Fibroblast of skin of scalp (primary cell): ENCODE data around the gene BECN2. TPM values are rescaled to one million over a fixed set of nuclear protein-coding genes. Genes with fewer than 3 reads are reported as not detected.

Source experiments
- DNase-seq: peaks from one replicate; pipeline ENCODE4 v3.0.0-alpha.2; 2013
- polyA plus RNA-seq, 2 experiments: library from polyadenylated mRNA; unstranded; fragments of 120-200 nt; gene quantifications; one replicate each; pipeline ENCODE4 v1.2.1, GENCODE V29; 2013; ENCODE audit not compliant: insufficient read length in 2 of 2

BECN2 gene, protein sequence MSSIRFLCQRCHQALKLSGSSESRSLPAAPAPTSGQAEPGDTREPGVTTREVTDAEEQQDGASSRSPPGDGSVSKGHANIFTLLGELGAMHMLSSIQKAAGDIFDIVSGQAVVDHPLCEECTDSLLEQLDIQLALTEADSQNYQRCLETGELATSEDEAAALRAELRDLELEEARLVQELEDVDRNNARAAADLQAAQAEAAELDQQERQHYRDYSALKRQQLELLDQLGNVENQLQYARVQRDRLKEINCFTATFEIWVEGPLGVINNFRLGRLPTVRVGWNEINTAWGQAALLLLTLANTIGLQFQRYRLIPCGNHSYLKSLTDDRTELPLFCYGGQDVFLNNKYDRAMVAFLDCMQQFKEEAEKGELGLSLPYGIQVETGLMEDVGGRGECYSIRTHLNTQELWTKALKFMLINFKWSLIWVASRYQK
- not detected for polyA plus RNA-seq (2013, experiment 1 of 2; ENCODE audit: insufficient read length)
- not detected for polyA plus RNA-seq (2013, experiment 2 of 2; ENCODE audit: insufficient read length)

DNA sequence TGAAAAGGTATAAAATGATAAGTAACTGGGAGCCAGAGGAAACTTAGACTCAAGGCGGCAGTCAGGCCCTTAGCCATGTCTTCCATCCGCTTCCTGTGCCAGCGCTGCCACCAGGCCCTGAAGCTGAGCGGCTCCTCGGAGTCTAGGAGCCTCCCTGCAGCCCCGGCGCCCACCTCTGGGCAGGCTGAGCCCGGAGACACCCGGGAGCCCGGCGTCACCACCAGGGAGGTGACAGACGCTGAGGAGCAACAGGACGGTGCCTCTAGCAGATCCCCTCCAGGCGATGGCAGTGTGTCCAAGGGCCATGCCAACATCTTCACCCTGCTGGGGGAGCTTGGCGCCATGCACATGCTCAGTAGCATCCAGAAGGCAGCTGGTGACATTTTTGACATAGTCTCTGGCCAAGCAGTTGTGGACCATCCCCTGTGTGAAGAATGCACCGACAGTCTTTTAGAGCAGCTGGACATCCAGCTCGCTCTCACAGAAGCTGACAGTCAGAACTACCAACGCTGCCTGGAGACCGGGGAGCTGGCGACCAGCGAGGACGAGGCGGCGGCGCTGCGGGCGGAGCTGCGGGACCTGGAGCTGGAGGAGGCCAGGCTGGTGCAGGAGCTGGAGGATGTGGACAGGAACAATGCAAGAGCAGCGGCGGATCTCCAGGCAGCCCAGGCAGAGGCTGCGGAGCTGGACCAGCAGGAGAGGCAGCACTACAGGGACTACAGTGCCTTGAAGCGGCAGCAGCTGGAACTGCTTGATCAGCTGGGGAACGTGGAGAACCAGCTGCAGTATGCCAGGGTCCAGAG, at the start of gene BECN2:
Gene BECN2 (plus strand): TSS at position 76 of the 803 bp plus-strand sequence. CDS start 0 bp downstream, at position 76.
- DNase-seq: no peak

DNA sequence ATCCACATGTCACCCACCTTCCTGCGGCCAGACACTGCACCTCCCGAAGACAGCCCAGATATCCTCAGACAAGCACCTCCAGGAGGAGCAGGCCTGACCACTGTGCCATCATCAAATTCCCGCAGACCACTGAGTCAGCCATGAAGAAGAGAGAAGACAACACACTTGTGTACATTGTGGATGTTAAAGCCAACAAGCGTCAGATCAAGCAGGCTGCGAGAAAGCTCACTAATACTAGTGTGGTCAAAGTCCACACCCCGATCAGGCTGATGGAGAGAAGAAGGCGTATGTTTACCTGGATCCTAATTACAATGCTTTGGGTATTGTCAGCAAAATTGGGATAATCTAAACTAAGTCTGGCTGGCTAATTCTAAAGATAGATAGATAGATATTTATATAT, 41.4 kb upstream of the BECN2 start:
- no peak for DNase-seq

DNA sequence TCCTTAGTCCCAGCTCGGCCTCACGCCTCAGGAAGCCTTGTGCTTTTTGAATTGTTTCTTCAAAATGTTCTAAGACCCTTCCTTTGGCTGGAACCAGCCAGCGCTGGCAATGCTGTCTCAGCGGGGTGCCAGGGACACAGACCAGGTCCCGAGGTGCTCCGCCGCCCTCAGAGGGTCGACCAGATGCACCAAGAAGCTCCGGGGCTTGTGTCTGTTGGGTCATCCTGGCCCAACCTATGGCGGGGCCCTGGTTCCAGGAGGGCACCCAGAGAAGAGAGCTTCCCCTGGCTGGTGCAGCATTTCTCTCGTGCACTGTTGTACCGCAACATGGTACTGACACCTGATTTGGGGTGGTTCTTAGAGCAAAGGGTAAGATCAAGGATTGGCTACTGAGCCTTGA, 40.1 kb upstream of the BECN2 start:
- no peak for DNase-seq

DNA sequence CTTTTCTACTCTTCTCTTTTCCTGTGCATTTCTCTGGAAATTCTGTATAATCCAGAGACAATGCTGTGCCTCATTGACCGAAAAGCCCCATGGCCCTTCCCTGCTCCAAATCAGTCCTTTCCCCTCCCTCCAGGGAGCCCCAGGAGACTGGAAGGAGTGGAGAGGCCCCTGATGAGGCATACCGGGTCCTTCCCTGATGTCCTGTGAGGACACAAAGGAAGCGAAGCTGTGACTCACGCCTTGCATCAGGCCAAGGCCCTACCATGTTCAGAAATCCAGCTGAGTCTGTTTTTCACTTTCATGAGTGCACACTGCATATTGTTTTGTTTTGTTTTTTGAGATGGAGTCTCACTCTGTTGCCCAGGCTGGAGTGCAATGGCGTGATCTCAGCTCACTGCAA, 38.7 kb upstream of the BECN2 start:
- DNase-seq: peak; percentile 83

DNA sequence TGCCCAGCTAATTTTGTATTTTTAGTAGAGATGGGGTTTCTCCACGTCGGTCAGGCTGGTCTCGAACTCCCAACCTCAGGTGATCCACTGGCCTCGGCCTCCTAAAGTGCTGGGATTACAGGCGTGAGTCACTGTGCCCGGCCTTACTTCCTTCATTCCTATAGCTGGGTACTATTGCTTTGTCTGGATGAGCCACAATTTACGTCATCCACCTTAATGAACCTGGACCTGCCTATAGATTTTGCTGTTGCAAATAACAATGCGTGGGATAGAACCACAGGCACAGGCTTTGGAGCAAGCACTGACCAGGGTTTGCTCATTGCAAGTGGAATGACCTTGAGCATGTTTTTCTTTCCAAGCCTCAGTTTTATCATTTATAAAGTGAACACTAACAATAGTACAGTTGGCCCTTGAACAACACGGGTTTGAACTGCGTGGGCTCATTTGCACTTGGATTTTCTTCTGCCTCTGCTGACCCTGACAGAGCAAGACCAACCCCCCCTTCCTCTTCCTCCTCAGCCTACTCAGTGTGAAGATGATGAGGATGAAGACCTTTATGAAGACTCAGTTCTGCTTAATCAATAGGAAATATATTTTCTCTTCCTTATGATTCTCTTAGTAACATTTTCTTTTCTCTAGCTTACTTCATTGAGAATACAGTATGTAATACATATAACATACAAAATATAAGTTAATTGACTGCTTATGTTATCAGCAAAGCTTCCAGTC, 33.3 kb upstream of the BECN2 start:
- DNase-seq: no peak

DNA sequence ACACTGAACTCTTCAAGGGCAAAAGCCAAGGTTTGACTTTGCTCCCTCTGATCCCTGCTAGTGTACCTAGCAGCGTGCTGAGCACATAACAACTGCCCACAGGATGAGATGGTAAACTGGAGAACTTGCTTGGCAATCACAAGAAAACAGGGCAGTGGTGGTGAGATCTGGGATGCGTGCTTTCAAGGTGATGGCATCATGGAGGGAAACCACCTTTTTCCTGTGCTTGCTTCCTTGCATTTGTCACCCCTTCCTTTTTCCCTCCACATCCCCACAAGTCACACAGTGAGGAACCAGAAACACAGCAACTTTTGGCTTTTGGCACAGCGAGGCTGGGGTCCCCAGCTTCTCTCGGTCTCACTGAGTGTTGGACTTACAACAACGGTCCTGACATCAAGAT, 31.4 kb upstream of the BECN2 start:
- DNase-seq: no peak

DNA sequence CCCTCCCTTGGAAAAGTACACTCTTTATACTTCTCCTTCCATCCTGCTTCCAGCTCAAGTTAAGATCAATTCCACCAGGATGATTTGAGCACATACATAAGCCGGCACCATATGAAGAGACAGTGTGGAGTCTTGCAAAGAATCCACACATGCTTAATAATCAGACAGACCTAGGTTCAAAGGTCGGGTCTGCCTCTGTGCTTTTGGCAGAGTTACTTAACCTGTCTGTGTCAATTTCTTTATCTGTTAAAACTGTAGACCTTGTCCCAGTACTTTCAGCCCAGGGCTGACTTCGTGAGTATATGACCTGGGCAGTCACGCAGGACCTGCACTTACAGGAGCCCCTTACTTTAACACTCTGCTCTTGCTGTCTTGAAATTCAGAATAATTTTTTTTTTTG, 30.2 kb upstream of the BECN2 start:
- no peak for DNase-seq

DNA sequence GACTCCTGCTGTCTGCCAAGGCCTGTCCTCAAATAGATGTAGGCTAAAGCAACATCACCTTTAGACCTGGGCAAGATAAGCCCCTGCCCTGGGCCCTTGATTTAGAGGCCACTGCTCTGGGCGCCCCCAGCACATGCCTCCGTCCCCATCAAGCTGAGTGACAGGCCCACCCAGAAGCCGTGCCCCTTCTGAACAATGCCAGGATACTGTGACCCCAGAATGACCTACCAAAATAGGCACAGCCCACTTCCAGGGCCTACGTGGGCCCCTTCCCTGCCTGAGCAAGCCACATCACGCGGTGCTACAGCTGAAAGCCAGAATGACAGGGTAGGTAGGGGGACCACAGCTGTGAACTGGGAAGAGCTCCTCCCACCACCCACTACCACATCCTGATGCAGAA, 24.7 kb upstream of the BECN2 start:
- no peak for DNase-seq

DNA sequence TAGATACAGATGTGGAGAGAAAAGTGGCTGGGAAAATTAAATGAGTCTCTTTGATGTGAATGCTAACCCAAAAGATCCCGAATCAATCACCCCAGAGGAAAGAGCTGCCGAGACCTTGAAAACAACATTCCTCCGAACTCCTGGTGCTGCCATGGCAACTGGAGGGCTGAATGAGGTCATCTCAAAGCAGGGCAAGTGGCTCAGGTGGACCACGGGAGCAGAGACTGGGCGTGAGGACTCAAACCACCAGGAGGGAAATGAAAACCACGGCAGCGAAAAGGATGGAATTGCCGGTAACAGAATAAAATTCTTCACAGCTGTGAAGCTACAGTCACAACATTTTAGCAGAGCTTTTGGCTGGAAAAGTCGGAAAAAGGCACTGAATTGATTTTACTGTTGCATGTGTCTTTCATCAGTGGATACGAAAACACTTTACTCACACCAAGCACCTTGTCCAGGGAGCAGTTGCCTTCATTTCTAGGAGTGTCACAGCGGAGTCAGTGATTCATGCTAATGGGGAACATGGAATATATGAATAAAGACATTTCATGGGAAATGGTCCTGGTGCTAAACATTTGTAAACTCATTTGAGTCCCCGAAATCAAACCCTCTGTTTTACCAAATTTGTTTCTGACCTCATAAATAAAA, 23.2 kb upstream of the BECN2 start:
- peak; percentile 50 for DNase-seq

DNA sequence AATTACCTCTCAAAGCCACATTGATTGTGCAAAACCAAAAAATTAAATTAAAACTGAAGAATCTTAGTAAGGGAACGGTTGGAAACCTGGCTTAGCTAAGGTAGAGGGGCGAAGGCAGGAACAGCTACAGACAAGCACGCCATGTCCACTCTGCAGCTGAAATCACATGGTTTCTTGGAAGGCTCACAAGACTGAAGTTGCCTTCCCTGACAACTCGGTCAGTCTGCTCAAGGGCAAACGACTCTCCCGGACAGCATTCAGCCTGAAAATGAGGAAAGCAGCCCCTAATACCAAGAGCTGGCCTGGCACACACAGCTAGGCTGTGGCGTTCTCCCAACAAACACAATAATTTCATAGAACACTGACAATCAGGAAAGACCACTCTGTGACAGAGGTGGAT, 22.7 kb upstream of the BECN2 start:
- DNase-seq: no peak

DNA sequence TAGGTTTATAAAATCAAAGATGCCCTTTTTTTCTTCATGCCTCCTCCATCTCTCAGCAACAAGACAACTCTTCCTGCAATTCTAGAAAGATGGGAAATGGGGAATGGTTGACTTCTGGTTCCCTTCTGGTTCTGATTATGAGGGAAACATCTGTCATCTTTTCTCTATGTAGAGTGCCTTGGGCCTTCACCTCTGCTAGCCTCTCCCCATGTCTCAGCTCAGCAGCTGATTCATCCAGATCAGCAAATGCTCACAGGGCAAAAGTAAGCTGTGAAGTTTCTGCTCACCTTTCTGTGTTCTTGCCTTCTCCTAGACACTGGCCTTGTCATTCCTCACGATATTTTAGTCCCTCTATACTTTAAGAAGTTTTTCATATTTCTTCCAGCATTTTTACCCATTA, 17.8 kb upstream of the BECN2 start:
- DNase-seq: no peak

DNA sequence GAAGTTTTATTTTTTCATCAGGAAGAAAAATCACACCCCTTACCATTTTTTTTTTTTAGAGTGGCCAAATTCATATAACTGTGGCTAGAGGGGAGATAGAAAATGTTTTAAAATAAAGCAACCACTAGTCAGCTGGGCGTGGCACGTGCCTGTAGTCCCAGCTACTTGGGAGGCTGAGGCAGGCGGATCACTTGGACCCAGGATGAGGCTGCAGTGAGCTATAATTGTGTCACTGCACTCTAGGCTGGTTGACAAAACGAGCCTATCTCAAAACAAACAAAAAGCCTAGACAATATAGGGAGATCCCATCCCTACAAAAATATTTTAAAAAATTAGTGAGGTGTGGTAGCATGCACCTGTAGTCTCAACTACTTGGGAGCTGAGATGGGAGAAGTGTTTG, 14.8 kb upstream of the BECN2 start:
- DNase-seq: no peak

DNA sequence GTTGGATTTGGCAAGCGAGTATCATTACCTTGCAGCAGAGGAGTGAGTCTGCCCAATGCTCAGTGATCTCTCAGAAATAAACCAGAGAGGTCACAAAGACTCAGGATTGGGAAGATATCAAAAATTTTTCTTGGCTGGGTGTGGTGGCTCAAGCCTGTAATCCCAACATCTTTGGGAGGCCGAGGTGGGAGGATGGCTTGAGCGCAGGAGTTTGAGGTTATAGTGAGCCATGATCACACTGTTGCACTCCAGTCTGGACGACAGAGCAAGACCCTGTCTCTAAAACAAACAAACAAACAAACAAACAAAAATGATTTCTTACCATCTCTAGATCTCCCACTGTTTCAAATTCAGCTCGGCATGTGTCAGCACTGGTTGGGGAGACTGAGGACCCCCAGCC, 13.3 kb upstream of the BECN2 start:
- no peak for DNase-seq

DNA sequence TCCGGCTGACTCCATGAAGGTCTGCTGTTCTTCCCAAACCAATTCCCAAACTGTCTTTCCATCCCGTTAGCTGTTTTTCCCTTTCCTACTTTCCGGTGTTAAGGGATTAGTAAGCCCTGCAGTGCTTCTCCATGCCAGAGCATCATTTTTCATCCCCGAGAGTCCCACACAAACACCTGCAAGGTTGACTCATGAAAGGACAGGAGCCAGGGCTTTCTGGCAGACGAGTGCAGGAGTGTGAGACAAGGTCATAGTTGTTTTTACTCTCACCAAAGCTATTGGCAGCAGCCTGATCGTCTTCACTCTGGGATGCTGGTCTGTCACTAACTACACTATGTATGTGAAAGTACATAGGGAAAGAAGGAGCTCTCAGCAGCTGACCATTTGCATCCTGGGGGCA, 10.2 kb upstream of the BECN2 start:
- DNase-seq: no peak

DNA sequence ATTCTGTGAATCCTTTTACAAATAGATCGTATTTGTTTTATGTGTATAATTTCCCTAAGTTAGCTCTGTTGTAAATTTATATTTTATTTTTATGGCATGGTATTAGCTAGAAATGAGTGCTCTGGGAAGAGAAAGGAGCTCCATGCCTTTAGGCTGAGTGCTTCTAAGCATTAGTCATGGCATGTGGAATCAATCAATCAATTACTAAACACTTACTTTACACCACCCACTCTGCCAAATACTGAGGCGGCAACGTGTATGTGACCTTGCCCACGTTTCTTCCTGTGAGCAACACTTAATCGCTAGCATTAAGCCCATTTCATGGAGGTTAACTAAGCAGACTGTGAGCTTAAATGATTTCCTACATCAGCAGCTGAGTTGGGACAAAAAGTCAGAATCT, 7.2 kb upstream of the BECN2 start:
- DNase-seq: peak; percentile 88

DNA sequence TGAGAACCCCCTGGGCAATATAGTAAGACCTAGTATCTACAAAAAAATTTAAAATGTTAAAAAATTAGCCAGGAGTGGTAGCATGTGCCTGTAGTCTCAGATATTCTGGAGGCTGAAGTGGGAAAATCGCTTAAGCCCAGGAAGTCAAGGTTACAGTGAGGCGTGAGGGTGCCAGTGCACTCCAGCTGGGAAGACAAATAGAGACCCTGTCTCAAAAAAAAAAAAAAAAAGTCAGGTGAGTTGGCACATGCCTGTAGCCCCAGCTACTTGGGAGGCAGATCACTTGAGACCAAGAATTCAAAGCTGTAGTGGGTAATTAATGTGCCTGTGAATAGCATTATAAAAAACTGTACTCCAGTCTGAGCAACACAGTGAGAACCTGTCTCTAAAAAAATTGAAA, 4.6 kb downstream of the BECN2 start:
- DNase-seq: no peak

DNA sequence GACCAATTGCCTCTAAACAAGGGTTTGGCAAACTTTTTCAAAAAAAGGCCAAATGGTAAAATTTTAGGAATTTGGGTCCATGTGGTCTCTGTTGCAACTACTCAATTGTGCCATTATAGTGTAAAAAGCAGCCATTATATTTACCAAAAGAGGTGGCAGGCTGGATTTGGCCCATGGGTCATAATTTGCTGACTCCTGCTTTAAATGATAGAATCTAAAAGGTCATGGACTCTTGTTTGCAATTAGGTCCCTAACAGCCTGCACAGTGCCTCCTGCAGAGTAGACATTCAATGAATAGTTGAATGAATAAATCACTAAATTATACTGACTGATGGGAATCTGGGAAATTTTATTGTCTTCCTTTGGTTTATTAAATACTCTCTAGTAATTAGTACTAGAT, 6.2 kb downstream of the BECN2 start:
- no peak for DNase-seq

DNA sequence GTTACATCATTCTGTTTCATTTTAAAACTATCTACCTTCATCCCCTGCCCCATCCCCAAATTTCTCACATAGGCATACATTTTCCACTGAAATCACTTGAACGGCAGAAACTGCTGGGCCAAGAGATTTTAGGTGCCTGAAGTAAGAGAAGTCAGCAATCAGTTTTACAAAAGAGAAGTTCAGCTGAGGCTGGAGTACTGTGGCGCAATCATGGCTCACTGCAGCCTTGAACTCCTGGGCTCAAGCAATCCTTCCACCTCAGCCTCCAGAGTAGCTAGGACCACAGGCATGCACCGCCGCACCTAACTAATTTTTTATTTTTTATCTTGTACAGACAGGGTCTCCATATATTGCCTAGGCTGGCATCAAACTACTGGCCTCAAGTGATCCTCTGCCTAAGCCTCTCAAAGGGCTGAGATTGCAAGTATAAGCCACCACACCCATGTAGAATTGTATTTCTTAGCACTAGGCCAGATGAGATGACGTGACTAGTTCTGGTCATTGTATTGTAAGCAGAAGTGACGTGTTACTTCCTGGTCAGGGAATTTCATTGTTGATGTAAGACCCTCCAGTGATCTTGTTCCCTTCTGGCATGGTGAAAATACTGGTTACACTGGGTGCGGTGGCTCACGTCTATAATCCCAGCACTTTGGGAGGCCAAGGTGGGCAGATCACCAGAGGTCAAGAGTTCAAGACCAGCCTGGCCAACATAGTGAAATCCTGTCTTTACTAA, 7.1 kb downstream of the BECN2 start:
- no peak for DNase-seq

DNA sequence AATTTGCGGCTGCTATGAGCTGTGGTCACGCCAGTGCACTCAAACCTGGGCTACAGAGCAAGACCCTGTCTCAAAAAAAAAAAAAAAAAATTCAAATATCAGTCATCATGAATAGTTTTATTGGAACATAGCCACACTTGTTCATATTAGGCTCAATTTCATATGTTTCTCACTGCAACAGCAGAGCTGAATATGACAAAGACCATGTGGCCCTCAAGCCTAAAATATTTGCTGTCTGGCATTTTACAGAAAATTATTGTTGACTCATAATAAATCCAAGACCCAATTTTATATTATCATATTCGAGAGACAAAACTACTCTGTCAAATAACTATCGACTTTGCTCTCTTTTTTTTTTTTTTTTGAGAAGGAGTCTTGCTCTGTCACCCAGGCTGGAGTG, 11.0 kb downstream of the BECN2 start:
- no peak for DNase-seq

DNA sequence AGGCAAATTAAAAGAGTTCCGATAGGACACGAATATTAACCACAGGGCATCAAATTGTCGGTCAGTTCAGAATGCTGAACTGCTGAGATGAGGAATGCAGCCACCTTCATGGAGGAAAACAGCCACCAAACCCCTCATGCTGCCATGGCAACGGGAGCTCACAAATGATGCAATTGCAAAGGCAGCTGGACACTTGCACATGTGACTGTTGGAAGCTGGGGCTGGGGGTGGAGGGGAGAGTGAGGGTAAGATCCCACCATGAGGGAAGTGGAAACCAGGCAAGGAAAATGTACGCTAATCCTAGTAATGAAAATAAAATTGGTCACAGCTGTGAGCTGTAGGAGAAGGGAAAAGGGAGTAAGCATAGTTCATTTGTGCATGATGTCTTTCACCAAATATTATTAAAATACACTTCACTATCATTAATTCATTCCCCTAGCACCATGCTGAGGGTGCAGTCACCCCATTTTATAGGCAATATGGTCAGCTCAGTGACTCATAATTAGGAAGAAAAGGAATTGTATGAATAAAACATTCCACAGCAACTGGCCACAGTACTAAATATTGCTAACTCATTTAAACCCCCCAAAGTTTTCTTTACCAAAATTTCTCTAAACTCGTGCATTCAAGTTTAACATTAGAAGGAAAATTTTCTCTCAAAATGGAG, 15.3 kb downstream of the BECN2 start:
- peak; percentile 59 for DNase-seq

DNA sequence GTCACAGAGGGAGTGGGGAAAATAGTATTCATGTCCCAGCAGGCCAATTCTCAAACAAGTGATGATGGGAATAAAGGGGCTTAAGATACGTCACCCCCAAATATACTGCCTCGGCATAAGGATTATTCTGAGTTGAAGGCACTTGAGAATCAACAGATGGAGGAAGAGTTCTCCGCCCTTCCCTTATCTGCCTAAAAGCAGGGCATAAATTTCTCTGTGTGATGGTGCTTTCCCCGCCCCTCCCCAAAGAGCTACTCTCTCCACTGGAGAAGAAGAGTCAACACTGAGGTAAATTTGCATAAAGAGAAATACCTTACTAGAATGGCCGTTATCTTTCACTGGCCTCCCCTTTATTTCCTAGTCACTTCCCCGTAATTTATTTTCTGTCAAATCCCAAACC, 18.7 kb downstream of the BECN2 start:
- DNase-seq: no peak
